HepG2 (cell line): ENCODE data around the gene PLEKHG4B.

Source experiments
- GTF2F1 ChIP-seq: fragments of 150-350 bp; IDR thresholded peaks from 2 replicates; pipeline ENCODE4 v1.6.1; 2014; ENCODE audit warnings: low read length
- MYC ChIP-seq: sonication (generic); formaldehyde crosslinking; IDR thresholded peaks from 2 replicates; pipeline ENCODE4 v1.9.0; 2021; ENCODE audit warnings: missing genetic modification reagents, borderline replicate concordance
- POLR2A ChIP-seq, 2 experiments: IDR thresholded peaks; 2 replicates each; pipeline ENCODE4 v1.6.1; 2011; ENCODE audit warnings: low read depth in 2 of 2, low read length in 2 of 2, mild to moderate bottlenecking in 1 of 2, moderate library complexity in 1 of 2; ENCODE audit not compliant: insufficient read depth in 1 of 2
- RAD21 ChIP-seq: fragments of 450-650 bp; formaldehyde crosslinking; IDR thresholded peaks from 2 replicates; pipeline ENCODE4 v1.5.0; 2020; ENCODE audit warnings: mild to moderate bottlenecking
- TCF7L2 ChIP-seq: IDR thresholded peaks from 2 replicates; pipeline ENCODE4 v1.6.1; 2011; ENCODE audit warnings: mild to moderate bottlenecking, low read depth, low read length, moderate library complexity
- ZKSCAN8 ChIP-seq: IDR thresholded peaks from 2 replicates; pipeline ENCODE4 v1.6.1; 2016; ENCODE audit warnings: borderline replicate concordance, missing genetic modification reagents, missing compliant biosample characterization
- ZNF333 ChIP-seq: sonication (generic); formaldehyde crosslinking; IDR thresholded peaks from 2 replicates; pipeline ENCODE4 v1.4.0; 2020; ENCODE audit warnings: mild to moderate bottlenecking, missing genetic modification reagents, borderline replicate concordance
- ZSCAN29 ChIP-seq: sonication (generic); formaldehyde crosslinking; conservative IDR thresholded peaks from 2 replicates; pipeline ENCODE4 v1.4.0; 2020; ENCODE audit warnings: mild to moderate bottlenecking, missing genetic modification reagents
- TF ChIP-seq, protein P1 (sequence below): sonication (generic); formaldehyde crosslinking; IDR thresholded peaks from 2 replicates; pipeline ENCODE4 v1.5.0; 2020; ENCODE audit warnings: mild to moderate bottlenecking, missing genetic modification reagents, moderate library complexity
- TF ChIP-seq, protein P2 (sequence below): sonication (generic); formaldehyde crosslinking; conservative IDR thresholded peaks from 2 replicates; pipeline ENCODE4 v1.4.0; 2020; ENCODE audit warnings: missing genetic modification reagents

GRCh38 chr5:189486-189885, 97.5 kb downstream of the PLEKHG4B start:
- TF ChIP-seq, protein P1, sequence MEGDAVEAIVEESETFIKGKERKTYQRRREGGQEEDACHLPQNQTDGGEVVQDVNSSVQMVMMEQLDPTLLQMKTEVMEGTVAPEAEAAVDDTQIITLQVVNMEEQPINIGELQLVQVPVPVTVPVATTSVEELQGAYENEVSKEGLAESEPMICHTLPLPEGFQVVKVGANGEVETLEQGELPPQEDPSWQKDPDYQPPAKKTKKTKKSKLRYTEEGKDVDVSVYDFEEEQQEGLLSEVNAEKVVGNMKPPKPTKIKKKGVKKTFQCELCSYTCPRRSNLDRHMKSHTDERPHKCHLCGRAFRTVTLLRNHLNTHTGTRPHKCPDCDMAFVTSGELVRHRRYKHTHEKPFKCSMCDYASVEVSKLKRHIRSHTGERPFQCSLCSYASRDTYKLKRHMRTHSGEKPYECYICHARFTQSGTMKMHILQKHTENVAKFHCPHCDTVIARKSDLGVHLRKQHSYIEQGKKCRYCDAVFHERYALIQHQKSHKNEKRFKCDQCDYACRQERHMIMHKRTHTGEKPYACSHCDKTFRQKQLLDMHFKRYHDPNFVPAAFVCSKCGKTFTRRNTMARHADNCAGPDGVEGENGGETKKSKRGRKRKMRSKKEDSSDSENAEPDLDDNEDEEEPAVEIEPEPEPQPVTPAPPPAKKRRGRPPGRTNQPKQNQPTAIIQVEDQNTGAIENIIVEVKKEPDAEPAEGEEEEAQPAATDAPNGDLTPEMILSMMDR = no peak
- no peak for TF ChIP-seq POLR2A (IDR thresholded peaks at IDR 0.05; ENCODE audit: insufficient read depth in 1 of 2, low read depth in 2 of 2, low read length in 2 of 2)
- no peak for TF ChIP-seq GTF2F1
- no peak for TF ChIP-seq MYC (CRISPR knock-in tag)
- no peak for TF ChIP-seq ZSCAN29 (CRISPR knock-in tag)
- TF ChIP-seq ZKSCAN8 (CRISPR knock-in tag) = no peak
- TF ChIP-seq, protein P2, sequence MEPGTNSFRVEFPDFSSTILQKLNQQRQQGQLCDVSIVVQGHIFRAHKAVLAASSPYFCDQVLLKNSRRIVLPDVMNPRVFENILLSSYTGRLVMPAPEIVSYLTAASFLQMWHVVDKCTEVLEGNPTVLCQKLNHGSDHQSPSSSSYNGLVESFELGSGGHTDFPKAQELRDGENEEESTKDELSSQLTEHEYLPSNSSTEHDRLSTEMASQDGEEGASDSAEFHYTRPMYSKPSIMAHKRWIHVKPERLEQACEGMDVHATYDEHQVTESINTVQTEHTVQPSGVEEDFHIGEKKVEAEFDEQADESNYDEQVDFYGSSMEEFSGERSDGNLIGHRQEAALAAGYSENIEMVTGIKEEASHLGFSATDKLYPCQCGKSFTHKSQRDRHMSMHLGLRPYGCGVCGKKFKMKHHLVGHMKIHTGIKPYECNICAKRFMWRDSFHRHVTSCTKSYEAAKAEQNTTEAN (CRISPR knock-in tag) = no peak
- no peak for TF ChIP-seq TCF7L2
- no peak for TF ChIP-seq RAD21 (CRISPR knock-in tag)
- no peak for TF ChIP-seq ZNF333 (CRISPR knock-in tag)
